ENCODE measurements around the gene MSRB2.

Gene MSRB2

DNA sequence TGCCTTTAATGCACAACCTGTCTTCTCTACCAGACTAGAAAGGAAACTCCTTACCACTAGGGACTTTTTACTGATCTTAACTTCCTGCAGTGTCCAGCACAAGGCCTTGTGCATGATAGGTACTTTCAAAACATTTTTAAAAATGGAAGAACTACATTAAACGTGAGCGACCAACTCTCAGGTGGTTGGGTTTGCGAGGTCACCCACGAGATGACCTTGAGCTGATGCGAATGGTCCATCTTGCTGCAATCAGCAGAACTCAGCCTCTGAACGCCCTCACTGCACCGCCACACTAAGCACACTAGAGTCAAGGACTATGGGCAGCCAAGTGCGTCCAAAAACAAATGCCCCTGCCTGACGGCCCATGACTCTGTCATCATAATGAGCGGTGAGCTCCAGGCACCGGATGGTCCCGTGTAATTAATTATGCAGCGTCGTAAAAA is 61.9 kb downstream of the MSRB2 start:
- POLR2A ChIA-PET: no interaction called here
- no peak for TF ChIP-seq TARDBP (IDR thresholded peaks at IDR 0.05)
- TF ChIP-seq NFRKB (IDR thresholded peaks at IDR 0.05): no peak
- TF ChIP-seq ARNT (IDR thresholded peaks at IDR 0.05): no peak
- TF ChIP-seq ZNF384 (IDR thresholded peaks at IDR 0.05): no peak
- no peak for TF ChIP-seq FOXM1 (IDR thresholded peaks at IDR 0.05; ENCODE audit: borderline replicate concordance)
- no peak for TF ChIP-seq LEF1 (IDR thresholded peaks at IDR 0.05; ENCODE audit: borderline replicate concordance)
- no peak for TF ChIP-seq SUZ12 (IDR thresholded peaks at IDR 0.05)
- TF ChIP-seq CTBP1 (IDR thresholded peaks at IDR 0.05; ENCODE audit: borderline replicate concordance): no peak
- TF ChIP-seq SP1 (IDR thresholded peaks at IDR 0.05): no peak
- CTCF ChIA-PET: interaction anchor here (0.5 to 5.4 kb wide), 5 partner anchors 11 to 1164 kb away, joined by 3 to 58 read pairs (median 4); no protein-coding TSS in a partner anchor
- no peak for DNase-seq (ENCODE audit: extremely low spot score)

DNA sequence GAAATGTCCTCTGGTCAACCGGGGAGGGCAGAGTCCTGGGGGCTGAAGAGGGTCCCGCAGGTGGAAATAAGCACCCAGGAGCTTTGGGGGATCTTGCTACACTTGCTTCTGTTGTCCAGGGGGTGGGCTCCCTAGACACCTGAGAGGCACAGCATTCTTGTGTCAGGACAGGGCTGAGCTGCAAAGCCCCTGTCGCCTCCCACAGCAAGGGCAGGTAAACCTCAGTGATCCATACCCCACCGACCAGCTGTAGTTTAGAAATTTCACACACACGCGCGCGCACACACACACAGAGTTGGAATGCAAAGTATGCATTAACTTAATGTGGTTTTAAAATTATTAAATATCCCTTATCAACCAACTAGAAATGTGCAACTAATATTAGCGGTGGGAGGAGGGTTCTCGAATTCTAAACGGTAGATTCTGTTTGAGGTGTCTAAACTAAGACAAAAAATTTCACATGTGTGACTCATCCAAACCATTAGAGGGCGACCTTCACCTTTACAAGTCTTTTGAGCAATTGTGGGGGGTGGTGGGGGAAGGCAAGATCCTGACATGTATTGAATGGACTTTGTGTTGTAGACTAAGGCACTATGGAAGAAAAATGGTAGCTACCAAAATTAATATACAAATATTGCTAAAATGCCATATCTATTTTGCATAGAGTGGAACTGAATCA is 62.5 kb downstream of the MSRB2 start:
- TF ChIP-seq FOXK2 (IDR thresholded peaks at IDR 0.05) (no peak), HDGF (IDR thresholded peaks at IDR 0.05; ENCODE audit: borderline replicate concordance) (no peak), LEF1 (IDR thresholded peaks at IDR 0.05; ENCODE audit: borderline replicate concordance) (no peak), CTBP1 (IDR thresholded peaks at IDR 0.05; ENCODE audit: borderline replicate concordance) (no peak), FOXA1 (IDR thresholded peaks at IDR 0.05) (no peak), NFRKB (IDR thresholded peaks at IDR 0.05) (no peak), ELF4 (IDR thresholded peaks at IDR 0.05) (no peak), ZNF384 (IDR thresholded peaks at IDR 0.05) (no peak), BHLHE40 (IDR thresholded peaks at IDR 0.05; ENCODE audit: borderline replicate concordance) (no peak), L3MBTL2 (conservative IDR thresholded peaks at IDR 0.05) (no peak), TARDBP (IDR thresholded peaks at IDR 0.05) (no peak), FOXM1 (IDR thresholded peaks at IDR 0.05; ENCODE audit: borderline replicate concordance) (no peak), ARNT (IDR thresholded peaks at IDR 0.05) (no peak), SUZ12 (IDR thresholded peaks at IDR 0.05) (no peak), SP1 (IDR thresholded peaks at IDR 0.05) (no peak)
- TF ChIP-seq, protein P1, sequence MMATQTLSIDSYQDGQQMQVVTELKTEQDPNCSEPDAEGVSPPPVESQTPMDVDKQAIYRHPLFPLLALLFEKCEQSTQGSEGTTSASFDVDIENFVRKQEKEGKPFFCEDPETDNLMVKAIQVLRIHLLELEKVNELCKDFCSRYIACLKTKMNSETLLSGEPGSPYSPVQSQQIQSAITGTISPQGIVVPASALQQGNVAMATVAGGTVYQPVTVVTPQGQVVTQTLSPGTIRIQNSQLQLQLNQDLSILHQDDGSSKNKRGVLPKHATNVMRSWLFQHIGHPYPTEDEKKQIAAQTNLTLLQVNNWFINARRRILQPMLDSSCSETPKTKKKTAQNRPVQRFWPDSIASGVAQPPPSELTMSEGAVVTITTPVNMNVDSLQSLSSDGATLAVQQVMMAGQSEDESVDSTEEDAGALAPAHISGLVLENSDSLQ (IDR thresholded peaks at IDR 0.05): no peak
- ChIA-PET POLR2A (no interaction called here), CTCF (interaction anchor here (0.6 to 5.4 kb wide), 11 partner anchors 11 to 1360 kb away, joined by 3 to 58 read pairs (median 4); no protein-coding TSS in a partner anchor)
- DNase-seq (ENCODE audit: extremely low spot score): peak; percentile 57

DNA sequence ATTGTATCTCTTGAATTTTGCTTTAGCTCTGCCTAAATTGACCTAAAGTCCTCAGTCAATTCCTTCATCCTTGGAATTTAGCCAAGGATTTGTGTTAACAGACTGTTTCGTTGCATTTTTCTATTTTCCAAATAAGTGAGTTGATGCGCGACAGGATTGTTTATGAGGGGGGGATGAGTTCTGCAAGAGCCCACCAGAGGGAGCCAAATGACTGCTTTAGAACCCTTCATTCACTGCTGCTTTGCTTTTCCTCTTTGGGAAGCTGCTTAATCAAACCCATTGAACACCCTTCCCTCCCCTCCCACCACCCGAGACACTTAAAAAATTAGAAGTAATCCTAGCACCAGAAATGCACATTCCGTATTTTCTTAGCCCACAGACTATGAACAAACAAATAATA is 63.0 kb downstream of the MSRB2 start:
- CTCF ChIA-PET: interaction anchor here (0.6 to 5.4 kb wide), 11 partner anchors 10 to 1359 kb away, joined by 3 to 58 read pairs (median 3); no protein-coding TSS in a partner anchor
- POLR2A ChIA-PET: no interaction called here

DNA sequence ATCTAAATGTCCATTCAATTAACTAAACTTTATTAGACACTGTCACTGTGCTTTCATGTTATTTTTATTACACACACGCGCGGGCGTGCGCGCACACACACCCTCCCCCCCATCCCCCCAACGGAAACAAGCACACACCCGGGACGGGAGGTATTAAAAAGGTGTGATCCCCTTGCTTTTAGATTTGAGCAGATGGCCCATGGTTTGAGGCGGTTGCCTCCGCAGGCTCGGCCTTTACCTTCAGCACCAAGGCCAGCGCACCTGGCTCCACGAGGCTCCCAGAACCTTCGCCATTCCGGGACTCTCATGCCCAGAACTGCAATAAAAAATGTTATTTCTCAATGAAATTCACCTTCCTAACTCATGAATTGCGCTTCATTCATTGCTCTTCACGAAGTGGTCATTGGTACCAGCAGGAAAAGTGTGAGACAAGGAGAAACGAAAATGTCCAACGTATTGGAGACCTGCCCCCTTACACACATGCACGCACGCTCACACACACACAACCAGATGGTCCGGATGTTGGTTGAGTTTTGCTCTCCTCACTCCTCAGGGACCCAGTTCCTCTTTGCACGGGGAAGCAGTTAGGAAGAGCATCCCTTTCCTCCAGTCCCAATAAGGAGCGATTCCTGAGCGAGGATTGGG is 76.0 kb downstream of the MSRB2 start:
- peak; percentile 62 for DNase-seq (ENCODE audit: extremely low spot score)
- TF ChIP-seq L3MBTL2 (conservative IDR thresholded peaks at IDR 0.05) (peak; percentile 25; the same call in 1 of the 2 replicates), NFRKB (IDR thresholded peaks at IDR 0.05) (no peak), BHLHE40 (IDR thresholded peaks at IDR 0.05; ENCODE audit: borderline replicate concordance) (no peak), FOXA1 (IDR thresholded peaks at IDR 0.05) (no peak), SP1 (IDR thresholded peaks at IDR 0.05) (no peak)
- POLR2A ChIA-PET: no interaction called here
- CTCF ChIA-PET: no interaction called here

More for the DNA sequence above, 63.0 kb downstream of the MSRB2 start:
- no peak for TF ChIP-seq BHLHE40 (IDR thresholded peaks at IDR 0.05; ENCODE audit: borderline replicate concordance)
- TF ChIP-seq, protein P1 (IDR thresholded peaks at IDR 0.05): peak; percentile 51
- TF ChIP-seq HDGF (IDR thresholded peaks at IDR 0.05; ENCODE audit: borderline replicate concordance): no peak
- DNase-seq (ENCODE audit: extremely low spot score): peak; percentile 71
